ENCODE data around the gene CELF2. TPM values are rescaled to one million over a fixed set of nuclear protein-coding genes. Genes with fewer than 3 reads are reported as not detected.

Gene CELF2
- total and polyA plus RNA-seq, 9 of the 15 experiments (the other 6 are each of a cell fraction or from before 2014, with no cell fraction given), result 4.0 to 20.3 (median 11.1) TPM

DNA sequence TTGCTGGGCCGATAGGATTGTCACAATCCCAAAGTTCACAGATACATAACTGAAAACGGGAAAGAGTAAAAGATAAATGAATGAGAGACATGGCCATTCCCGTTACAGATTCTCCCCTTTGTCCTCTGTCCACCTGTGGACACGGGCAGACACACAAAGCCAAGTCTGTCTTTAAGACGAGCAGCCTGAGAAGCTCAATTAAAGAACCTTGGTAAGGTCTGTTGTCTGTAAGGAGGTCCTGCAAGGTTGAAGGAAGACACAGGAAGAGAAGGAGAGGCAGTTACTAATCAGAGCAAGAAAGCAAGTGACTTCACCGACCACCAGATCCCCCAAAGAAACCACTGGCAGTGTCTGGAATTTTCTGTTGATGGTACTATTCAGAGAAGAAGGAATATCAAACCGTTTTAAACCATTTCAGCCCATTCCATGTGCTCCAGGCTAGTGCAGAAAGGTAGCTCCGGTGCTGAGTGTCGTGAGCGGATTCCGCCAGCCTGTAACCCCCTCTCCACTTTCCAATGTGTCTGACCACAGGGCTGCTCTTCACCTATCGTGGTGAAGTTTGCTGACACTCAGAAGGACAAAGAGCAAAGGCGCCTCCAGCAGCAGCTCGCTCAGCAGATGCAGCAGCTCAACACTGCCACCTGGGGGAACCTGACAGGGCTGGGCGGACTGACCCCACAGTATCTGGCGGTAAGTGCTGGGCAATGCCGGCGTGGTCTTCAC lies 252.6 kb downstream of the CELF2 start (continued):
- TF ChIP-seq, protein P1, sequence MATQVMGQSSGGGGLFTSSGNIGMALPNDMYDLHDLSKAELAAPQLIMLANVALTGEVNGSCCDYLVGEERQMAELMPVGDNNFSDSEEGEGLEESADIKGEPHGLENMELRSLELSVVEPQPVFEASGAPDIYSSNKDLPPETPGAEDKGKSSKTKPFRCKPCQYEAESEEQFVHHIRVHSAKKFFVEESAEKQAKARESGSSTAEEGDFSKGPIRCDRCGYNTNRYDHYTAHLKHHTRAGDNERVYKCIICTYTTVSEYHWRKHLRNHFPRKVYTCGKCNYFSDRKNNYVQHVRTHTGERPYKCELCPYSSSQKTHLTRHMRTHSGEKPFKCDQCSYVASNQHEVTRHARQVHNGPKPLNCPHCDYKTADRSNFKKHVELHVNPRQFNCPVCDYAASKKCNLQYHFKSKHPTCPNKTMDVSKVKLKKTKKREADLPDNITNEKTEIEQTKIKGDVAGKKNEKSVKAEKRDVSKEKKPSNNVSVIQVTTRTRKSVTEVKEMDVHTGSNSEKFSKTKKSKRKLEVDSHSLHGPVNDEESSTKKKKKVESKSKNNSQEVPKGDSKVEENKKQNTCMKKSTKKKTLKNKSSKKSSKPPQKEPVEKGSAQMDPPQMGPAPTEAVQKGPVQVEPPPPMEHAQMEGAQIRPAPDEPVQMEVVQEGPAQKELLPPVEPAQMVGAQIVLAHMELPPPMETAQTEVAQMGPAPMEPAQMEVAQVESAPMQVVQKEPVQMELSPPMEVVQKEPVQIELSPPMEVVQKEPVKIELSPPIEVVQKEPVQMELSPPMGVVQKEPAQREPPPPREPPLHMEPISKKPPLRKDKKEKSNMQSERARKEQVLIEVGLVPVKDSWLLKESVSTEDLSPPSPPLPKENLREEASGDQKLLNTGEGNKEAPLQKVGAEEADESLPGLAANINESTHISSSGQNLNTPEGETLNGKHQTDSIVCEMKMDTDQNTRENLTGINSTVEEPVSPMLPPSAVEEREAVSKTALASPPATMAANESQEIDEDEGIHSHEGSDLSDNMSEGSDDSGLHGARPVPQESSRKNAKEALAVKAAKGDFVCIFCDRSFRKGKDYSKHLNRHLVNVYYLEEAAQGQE (IDR thresholded peaks at IDR 0.05; ENCODE audit: borderline replicate concordance), result peak; percentile 92
- TF ChIP-seq, protein P1 (CRISPR knock-in tag; IDR thresholded peaks at IDR 0.05; ENCODE audit: low read depth), result no peak
- TF ChIP-seq NEUROD1 (IDR thresholded peaks at IDR 0.05; ENCODE audit: borderline replicate concordance, low read depth, low read length, partially characterized antibody), result no peak
- TF ChIP-seq, protein P2, sequence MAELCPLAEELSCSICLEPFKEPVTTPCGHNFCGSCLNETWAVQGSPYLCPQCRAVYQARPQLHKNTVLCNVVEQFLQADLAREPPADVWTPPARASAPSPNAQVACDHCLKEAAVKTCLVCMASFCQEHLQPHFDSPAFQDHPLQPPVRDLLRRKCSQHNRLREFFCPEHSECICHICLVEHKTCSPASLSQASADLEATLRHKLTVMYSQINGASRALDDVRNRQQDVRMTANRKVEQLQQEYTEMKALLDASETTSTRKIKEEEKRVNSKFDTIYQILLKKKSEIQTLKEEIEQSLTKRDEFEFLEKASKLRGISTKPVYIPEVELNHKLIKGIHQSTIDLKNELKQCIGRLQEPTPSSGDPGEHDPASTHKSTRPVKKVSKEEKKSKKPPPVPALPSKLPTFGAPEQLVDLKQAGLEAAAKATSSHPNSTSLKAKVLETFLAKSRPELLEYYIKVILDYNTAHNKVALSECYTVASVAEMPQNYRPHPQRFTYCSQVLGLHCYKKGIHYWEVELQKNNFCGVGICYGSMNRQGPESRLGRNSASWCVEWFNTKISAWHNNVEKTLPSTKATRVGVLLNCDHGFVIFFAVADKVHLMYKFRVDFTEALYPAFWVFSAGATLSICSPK (IDR thresholded peaks at IDR 0.05; ENCODE audit: borderline replicate concordance), result no peak
- no peak for TF ChIP-seq SRSF1 (IDR thresholded peaks at IDR 0.05; ENCODE audit: low read depth, low read length)
- TF ChIP-seq JUN (IDR thresholded peaks at IDR 0.05; ENCODE audit: borderline replicate concordance, low read depth, low read length), result no peak
- no peak for TF ChIP-seq JUN (CRISPR knock-in tag; IDR thresholded peaks at IDR 0.05; ENCODE audit: borderline replicate concordance)
- peak in 1 of 3 experiments; percentile 51 for TF ChIP-seq YY1 (IDR thresholded peaks at IDR 0.05; ENCODE audit: borderline replicate concordance in 1 of 3, control insufficient read depth in 1 of 3, extremely low read depth in 1 of 3, insufficient read depth in 3 of 3, insufficient read length in 1 of 3, insufficient replicate concordance in 2 of 3, low read depth in 1 of 3, low read length in 2 of 3)
- TF ChIP-seq, protein P3, sequence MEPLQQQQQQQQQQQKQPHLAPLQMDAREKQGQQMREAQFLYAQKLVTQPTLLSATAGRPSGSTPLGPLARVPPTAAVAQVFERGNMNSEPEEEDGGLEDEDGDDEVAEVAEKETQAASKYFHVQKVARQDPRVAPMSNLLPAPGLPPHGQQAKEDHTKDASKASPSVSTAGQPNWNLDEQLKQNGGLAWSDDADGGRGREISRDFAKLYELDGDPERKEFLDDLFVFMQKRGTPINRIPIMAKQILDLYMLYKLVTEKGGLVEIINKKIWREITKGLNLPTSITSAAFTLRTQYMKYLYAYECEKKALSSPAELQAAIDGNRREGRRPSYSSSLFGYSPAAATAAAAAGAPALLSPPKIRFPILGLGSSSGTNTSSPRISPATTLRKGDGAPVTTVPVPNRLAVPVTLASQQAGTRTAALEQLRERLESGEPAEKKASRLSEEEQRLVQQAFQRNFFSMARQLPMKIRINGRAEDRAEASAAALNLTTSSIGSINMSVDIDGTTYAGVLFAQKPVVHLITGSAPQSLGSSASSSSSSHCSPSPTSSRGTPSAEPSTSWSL (CRISPR knock-in tag; IDR thresholded peaks at IDR 0.05; ENCODE audit: borderline replicate concordance), result no peak
- no peak for TF ChIP-seq ZNF133 (CRISPR knock-in tag; IDR thresholded peaks at IDR 0.05)
- TF ChIP-seq, protein P4, sequence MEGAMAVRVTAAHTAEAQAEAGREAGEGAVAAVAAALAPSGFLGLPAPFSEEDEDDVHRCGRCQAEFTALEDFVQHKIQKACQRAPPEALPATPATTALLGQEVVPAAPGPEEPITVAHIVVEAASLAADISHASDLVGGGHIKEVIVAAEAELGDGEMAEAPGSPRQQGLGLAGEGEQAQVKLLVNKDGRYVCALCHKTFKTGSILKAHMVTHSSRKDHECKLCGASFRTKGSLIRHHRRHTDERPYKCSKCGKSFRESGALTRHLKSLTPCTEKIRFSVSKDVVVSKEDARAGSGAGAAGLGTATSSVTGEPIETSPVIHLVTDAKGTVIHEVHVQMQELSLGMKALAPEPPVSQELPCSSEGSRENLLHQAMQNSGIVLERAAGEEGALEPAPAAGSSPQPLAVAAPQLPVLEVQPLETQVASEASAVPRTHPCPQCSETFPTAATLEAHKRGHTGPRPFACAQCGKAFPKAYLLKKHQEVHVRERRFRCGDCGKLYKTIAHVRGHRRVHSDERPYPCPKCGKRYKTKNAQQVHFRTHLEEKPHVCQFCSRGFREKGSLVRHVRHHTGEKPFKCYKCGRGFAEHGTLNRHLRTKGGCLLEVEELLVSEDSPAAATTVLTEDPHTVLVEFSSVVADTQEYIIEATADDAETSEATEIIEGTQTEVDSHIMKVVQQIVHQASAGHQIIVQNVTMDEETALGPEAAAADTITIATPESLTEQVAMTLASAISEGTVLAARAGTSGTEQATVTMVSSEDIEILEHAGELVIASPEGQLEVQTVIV (CRISPR knock-in tag; IDR thresholded peaks at IDR 0.05; ENCODE audit: borderline replicate concordance), result no peak
- no peak for TF ChIP-seq ZNF717 (CRISPR knock-in tag; IDR thresholded peaks at IDR 0.05)

Measured in K562 (cell line).